Suprapubic skin (tissue), 3 donors: ENCODE data around the gene MRPL54.

Experiments
- EP300 ChIP-seq: sonication (generic); formaldehyde crosslinking; IDR thresholded peaks from one replicate; pipeline ENCODE4 v1.6.1; 2017; ENCODE audit warnings: antibody characterized with exemption
- POLR2A ChIP-seq, 2 donors: fragments of 450-650 bp; IDR thresholded peaks; one replicate each; pipeline ENCODE4 v1.6.1; 2017; ENCODE audit warnings: antibody characterized with exemption in 2 of 2, mild to moderate bottlenecking in 2 of 2, moderate library complexity in 2 of 2
- TF ChIP-seq, protein P1 (sequence below), 2 donors: fragments of 200-600 bp in 1 of 2; fragments of 450-650 bp in 1 of 2; sonication (generic) in 1 of 2; IDR thresholded peaks; one replicate each; pipeline ENCODE4 v1.5.1; 2016 to 2019; ENCODE audit warnings: antibody characterized with exemption in 2 of 2, mild to moderate bottlenecking in 1 of 2, moderate library complexity in 1 of 2

DNA sequence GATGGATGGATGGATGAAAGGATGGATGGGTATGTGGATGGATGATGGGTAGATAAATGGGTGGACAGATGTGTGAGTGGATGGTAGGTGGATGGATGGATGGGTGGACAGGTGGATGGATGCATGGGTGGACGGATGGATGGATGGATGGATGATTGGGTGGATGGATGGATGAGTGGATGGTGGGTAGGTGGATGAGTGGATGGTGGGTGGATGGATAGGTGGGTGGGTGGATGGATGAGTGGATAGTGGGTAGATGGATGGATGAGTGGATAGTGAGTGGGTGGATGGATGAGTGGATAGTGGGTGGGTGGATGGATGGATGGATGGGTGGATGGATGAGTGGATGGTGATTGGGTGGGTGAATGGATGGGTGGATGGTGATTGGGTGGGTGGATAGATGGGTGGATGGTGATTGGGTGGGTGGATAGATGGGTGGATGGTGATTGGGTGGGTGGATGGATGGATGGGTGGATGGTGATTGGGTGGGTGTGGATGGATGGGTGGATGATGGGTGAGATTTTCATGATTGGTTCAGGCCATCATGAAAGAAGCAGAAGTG is 14.1 kb downstream of the MRPL54 start:
- TF ChIP-seq, protein P1, sequence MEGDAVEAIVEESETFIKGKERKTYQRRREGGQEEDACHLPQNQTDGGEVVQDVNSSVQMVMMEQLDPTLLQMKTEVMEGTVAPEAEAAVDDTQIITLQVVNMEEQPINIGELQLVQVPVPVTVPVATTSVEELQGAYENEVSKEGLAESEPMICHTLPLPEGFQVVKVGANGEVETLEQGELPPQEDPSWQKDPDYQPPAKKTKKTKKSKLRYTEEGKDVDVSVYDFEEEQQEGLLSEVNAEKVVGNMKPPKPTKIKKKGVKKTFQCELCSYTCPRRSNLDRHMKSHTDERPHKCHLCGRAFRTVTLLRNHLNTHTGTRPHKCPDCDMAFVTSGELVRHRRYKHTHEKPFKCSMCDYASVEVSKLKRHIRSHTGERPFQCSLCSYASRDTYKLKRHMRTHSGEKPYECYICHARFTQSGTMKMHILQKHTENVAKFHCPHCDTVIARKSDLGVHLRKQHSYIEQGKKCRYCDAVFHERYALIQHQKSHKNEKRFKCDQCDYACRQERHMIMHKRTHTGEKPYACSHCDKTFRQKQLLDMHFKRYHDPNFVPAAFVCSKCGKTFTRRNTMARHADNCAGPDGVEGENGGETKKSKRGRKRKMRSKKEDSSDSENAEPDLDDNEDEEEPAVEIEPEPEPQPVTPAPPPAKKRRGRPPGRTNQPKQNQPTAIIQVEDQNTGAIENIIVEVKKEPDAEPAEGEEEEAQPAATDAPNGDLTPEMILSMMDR (IDR thresholded peaks at IDR 0.05): no peak
- no peak for TF ChIP-seq EP300
- TF ChIP-seq POLR2A (IDR thresholded peaks at IDR 0.05): no peak
